Panc1 (cell line): ENCODE data around the gene RNF215. TPM values are rescaled to one million over a fixed set of nuclear protein-coding genes. Genes with fewer than 3 reads are reported as not detected.

ENCODE experiments used
- ATAC-seq: fragments of 200-7000 bp; cut with Tn5 transposase; 2 replicates; pipeline ENCODE4 v1.9.1; 2020; ENCODE audit warnings: mild to moderate bottlenecking, moderate library complexity
- BruUV-seq: library from RNA; stranded (reverse); fragments of 400-500 nt; replicated peaks from 2 replicates; lab custom pipeline; 2021; lab: Mats Ljungman, UMichigan
- CTCF ChIA-PET: fragments of 300-600 bp; sonication (Branson Sonifier 250); formaldehyde crosslinking; loops from one replicate; lab custom pipeline; 2022; ENCODE audit warnings: antibody characterized with exemption; lab: Charles Lee
- POLR2A ChIA-PET: fragments of 300-600 bp; sonication (Branson Sonifier 250); formaldehyde crosslinking; loops from one replicate; lab custom pipeline; 2022; ENCODE audit warnings: antibody characterized with exemption; lab: Charles Lee
- DNase-seq: peaks from one replicate; pipeline ENCODE4 v3.0.0-alpha.2; 2010; ENCODE audit warnings: low read depth, low spot score
- H3K27ac ChIP-seq: 2 replicates; pipeline ENCODE4 v1.5.1; 2011; ENCODE audit warnings: mild to moderate bottlenecking, low read length, inconsistent platforms
- H3K27me3 ChIP-seq: fragments of 200-500 bp; sonication (Bioruptor generic); 2 replicates; pipeline ENCODE4 v1.6.0; 2014; ENCODE audit warnings: low read length, inconsistent platforms; ENCODE audit not compliant: control insufficient read depth, insufficient read depth
- H3K36me3 ChIP-seq: fragments of 200-500 bp; sonication (Bioruptor generic); 2 replicates; pipeline ENCODE4 v1.5.1; 2014; ENCODE audit warnings: inconsistent platforms, mild to moderate bottlenecking, low read length, moderate library complexity; ENCODE audit not compliant: control insufficient read depth, insufficient read depth
- H3K4me1 ChIP-seq: 2 replicates; pipeline ENCODE4 v1.5.1; 2011; ENCODE audit warnings: inconsistent platforms, mild to moderate bottlenecking, low read length, moderate library complexity; ENCODE audit not compliant: control insufficient read depth, insufficient read depth
- H3K4me3 ChIP-seq, 2 experiments: 2 replicates each; pipeline ENCODE4 v1.5.1; 2011 to 2012; ENCODE audit warnings: low read depth in 2 of 2, low read length in 2 of 2, mild to moderate bottlenecking in 2 of 2, inconsistent platforms in 1 of 2, moderate library complexity in 1 of 2
- H3K9me3 ChIP-seq: fragments of 200-500 bp; sonication (Bioruptor generic); 2 replicates; pipeline ENCODE4 v1.5.1; 2014; ENCODE audit warnings: low read depth, mild to moderate bottlenecking, inconsistent platforms, low read length, moderate library complexity; ENCODE audit not compliant: control insufficient read depth, insufficient read depth
- POLR2AphosphoS5 ChIP-seq: IDR thresholded peaks from 2 replicates; pipeline ENCODE4 v1.6.1; 2012; ENCODE audit warnings: mild to moderate bottlenecking, low read depth, low read length, moderate library complexity
- SIN3A ChIP-seq: IDR thresholded peaks from 2 replicates; pipeline ENCODE4 v1.6.1; 2012; ENCODE audit warnings: low read depth, mild to moderate bottlenecking, low read length, moderate library complexity, borderline replicate concordance; ENCODE audit not compliant: insufficient read depth
- TCF7L2 ChIP-seq: IDR thresholded peaks from 2 replicates; pipeline ENCODE4 v1.6.1; 2011; ENCODE audit warnings: mild to moderate bottlenecking, low read depth, low read length, inconsistent platforms
- in situ Hi-C: cut with HindIII; loops from 2 replicates; pipeline ENCODE4 v1.10.0; 2016; ENCODE audit warnings: low sequenced_read_pairs, low pct_unique_long_range_greater_than_20kb
- intact Hi-C: fragments of 100-400 bp; cut with micrococcal nuclease; formaldehyde crosslinking; loops from one replicate; pipeline ENCODE4 v1.10.0; 2022; ENCODE audit not compliant: unreplicated experiment
- total RNA-seq: library from RNA; stranded (reverse); gene quantifications from one replicate; pipeline ENCODE4 v1.2.1, GENCODE V29; 2021; ENCODE audit not compliant: unreplicated experiment
- TF ChIP-seq, protein P1 (sequence below), 2 experiments: IDR thresholded peaks; 2 replicates each; pipeline ENCODE4 v1.6.1; 2011 to 2012; ENCODE audit warnings: low read depth in 2 of 2, control low read depth in 1 of 2, low read length in 1 of 2, mild to moderate bottlenecking in 1 of 2, moderate library complexity in 1 of 2; ENCODE audit not compliant: insufficient read depth in 1 of 2
- TF ChIP-seq, protein P2 (sequence below): fragments of 450-650 bp; IDR thresholded peaks from 2 replicates; pipeline ENCODE4 v1.5.1; 2017; ENCODE audit warnings: mild to moderate bottlenecking

The RNF215 gene
- total RNA-seq, 1 experiment from 2014 or later = 35.8 TPM

DNA sequence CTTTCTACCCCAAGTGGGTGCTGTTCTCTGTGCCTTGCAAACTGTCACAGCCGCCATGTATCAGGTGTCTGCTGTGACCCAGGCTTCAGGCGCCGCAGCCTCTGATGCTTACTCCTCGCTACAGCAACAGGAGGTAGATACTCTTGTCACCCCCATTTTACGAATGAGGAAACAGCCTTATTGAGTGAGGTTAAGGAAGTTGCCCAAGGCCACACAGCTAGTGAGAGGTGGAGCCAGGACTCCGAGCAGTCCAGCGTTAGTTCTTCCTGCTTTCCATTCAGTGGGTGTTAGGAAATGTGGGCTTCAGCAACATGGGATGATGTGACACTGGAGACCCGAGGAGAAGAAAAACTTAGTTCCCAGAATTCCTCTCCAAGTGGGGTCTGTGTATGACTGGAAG, 14.3 kb downstream of the RNF215 start:
- H3K27me3 ChIP-seq = no peaks in the 10 kb centered on the region
- H3K36me3 ChIP-seq = no peaks in the 10 kb centered on the region
- BruUV-seq = no TSS peak
- H3K4me3 ChIP-seq = no peak overlapping the region
- H3K27ac ChIP-seq = no peak overlapping the region
- TF ChIP-seq, protein P1, sequence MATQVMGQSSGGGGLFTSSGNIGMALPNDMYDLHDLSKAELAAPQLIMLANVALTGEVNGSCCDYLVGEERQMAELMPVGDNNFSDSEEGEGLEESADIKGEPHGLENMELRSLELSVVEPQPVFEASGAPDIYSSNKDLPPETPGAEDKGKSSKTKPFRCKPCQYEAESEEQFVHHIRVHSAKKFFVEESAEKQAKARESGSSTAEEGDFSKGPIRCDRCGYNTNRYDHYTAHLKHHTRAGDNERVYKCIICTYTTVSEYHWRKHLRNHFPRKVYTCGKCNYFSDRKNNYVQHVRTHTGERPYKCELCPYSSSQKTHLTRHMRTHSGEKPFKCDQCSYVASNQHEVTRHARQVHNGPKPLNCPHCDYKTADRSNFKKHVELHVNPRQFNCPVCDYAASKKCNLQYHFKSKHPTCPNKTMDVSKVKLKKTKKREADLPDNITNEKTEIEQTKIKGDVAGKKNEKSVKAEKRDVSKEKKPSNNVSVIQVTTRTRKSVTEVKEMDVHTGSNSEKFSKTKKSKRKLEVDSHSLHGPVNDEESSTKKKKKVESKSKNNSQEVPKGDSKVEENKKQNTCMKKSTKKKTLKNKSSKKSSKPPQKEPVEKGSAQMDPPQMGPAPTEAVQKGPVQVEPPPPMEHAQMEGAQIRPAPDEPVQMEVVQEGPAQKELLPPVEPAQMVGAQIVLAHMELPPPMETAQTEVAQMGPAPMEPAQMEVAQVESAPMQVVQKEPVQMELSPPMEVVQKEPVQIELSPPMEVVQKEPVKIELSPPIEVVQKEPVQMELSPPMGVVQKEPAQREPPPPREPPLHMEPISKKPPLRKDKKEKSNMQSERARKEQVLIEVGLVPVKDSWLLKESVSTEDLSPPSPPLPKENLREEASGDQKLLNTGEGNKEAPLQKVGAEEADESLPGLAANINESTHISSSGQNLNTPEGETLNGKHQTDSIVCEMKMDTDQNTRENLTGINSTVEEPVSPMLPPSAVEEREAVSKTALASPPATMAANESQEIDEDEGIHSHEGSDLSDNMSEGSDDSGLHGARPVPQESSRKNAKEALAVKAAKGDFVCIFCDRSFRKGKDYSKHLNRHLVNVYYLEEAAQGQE (IDR thresholded peaks at IDR 0.05; ENCODE audit: insufficient read depth in 1 of 2, low read depth in 2 of 2, low read length in 1 of 2) = no peak
- TF ChIP-seq SIN3A (no peak), TCF7L2 (no peak), POLR2AphosphoS5 (no peak)
- TF ChIP-seq, protein P2, sequence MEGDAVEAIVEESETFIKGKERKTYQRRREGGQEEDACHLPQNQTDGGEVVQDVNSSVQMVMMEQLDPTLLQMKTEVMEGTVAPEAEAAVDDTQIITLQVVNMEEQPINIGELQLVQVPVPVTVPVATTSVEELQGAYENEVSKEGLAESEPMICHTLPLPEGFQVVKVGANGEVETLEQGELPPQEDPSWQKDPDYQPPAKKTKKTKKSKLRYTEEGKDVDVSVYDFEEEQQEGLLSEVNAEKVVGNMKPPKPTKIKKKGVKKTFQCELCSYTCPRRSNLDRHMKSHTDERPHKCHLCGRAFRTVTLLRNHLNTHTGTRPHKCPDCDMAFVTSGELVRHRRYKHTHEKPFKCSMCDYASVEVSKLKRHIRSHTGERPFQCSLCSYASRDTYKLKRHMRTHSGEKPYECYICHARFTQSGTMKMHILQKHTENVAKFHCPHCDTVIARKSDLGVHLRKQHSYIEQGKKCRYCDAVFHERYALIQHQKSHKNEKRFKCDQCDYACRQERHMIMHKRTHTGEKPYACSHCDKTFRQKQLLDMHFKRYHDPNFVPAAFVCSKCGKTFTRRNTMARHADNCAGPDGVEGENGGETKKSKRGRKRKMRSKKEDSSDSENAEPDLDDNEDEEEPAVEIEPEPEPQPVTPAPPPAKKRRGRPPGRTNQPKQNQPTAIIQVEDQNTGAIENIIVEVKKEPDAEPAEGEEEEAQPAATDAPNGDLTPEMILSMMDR = no peak
- CTCF ChIA-PET = interaction anchor here (0.7 kb wide), 1 partner anchor 191 kb away, joined by 3 read pairs; no protein-coding TSS in a partner anchor
- in situ Hi-C loops = no loop called here
- H3K9me3 ChIP-seq = no peaks in the 10 kb centered on the region
- POLR2A ChIA-PET = no interaction called here
- no peaks in the 10 kb centered on the region; the same call in 1 of the 2 replicates for H3K4me1 ChIP-seq
- intact Hi-C loops = no loop called here
- ATAC-seq (no peak), DNase-seq (no peak)

DNA sequence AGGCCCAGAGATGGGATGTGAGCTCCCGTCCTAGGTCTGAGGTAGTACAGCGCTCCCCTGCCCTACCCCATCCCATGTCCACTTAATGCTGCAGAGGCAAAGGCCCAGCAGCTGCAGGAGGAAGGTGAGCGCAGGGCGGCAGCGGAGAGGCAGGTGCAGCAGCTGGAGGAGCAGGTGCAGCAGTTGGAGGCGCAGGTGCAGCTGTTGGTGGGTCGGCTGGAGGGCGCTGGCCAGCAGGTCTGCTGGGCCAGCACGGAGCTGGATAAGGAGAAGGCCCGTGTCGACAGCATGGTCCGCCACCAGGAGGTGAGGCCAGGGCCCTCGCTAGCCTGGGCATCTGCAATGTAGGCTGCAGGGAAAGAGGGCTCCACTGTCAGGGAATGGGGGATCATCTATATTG, 15.2 kb downstream of the RNF215 start:
- no TSS peak for BruUV-seq
- ATAC-seq (no peak), DNase-seq (no peak)
- Histone ChIP-seq H3K27me3 (no peaks in the 10 kb centered on the region), H3K36me3 (no peaks in the 10 kb centered on the region), H3K4me3 (no peak overlapping the region), H3K4me1 (no peaks in the 10 kb centered on the region; the same call in 1 of the 2 replicates), H3K27ac (no peak overlapping the region), H3K9me3 (no peaks in the 10 kb centered on the region)
- ChIA-PET POLR2A (interaction anchor here (0.6 kb wide), 1 partner anchor 12 kb away, joined by 7 read pairs; no protein-coding TSS in a partner anchor), CTCF (no interaction called here)
- intact Hi-C loops (no loop called here), in situ Hi-C loops (no loop called here)
- TF ChIP-seq SIN3A (no peak), TCF7L2 (no peak), POLR2AphosphoS5 (no peak)
- TF ChIP-seq, protein P1 (IDR thresholded peaks at IDR 0.05; ENCODE audit: insufficient read depth in 1 of 2, low read depth in 2 of 2, low read length in 1 of 2) = no peak
- TF ChIP-seq, protein P2 = no peak
